OCI-LY3 (cell line): ENCODE results near the gene CREBBP.

Experiments used
- H2AFZ ChIP-seq: fragments of 200-600, 300-600 bp; shearing (Covaris generic); 2 replicates; pipeline ENCODE4 v1.6.0; 2014; ENCODE audit warnings: antibody characterized with exemption, low read depth, low read length
- H3K27ac ChIP-seq: fragments of 200-600, 300-600 bp; sonication (generic); 2 replicates; pipeline ENCODE4 v1.5.1; 2014; ENCODE audit warnings: mild to moderate bottlenecking, low read length, moderate library complexity, mixed read lengths
- H3K27me3 ChIP-seq: fragments of 200-600, 300-600 bp; sonication (generic); 2 replicates; pipeline ENCODE4 v1.6.1; 2014; ENCODE audit warnings: low read depth, low read length, mixed read lengths
- H3K36me3 ChIP-seq: fragments of 200-600, 300-600 bp; sonication (generic); replicated peaks from 2 replicates; pipeline ENCODE3; 2014; ENCODE audit warnings: low read depth, low read length, mixed read lengths
- H3K4me1 ChIP-seq: fragments of 300-600, 200-600 bp; sonication (generic); 2 replicates; pipeline ENCODE4 v1.6.1; 2014; ENCODE audit warnings: low read length, mixed read lengths
- H3K4me2 ChIP-seq: fragments of 200-600, 300-600 bp; sonication (generic); 2 replicates; pipeline ENCODE4 v1.6.1; 2014; ENCODE audit warnings: low read length, mixed read lengths
- H3K4me3 ChIP-seq: fragments of 300-600, 200-600 bp; sonication (generic); 2 replicates; pipeline ENCODE4 v1.5.1; 2014; ENCODE audit warnings: antibody characterized with exemption, mild to moderate bottlenecking, low read length, moderate library complexity
- H3K79me2 ChIP-seq: fragments of 300-600, 200-600 bp; shearing (Covaris generic); 2 replicates; pipeline ENCODE4 v1.6.1; 2014; ENCODE audit warnings: mild to moderate bottlenecking, low read length, mixed read lengths
- H3K9ac ChIP-seq: fragments of 300-600, 200-600 bp; shearing (Covaris generic); 2 replicates; pipeline ENCODE4 v1.6.0; 2014; ENCODE audit warnings: mild to moderate bottlenecking, low read length, moderate library complexity
- H3K9me3 ChIP-seq: fragments of 200-600, 300-600 bp; shearing (Covaris generic); 2 replicates; pipeline ENCODE4 v1.6.1; 2014; ENCODE audit warnings: low read length, mixed read lengths; ENCODE audit not compliant: insufficient read depth
- H4K20me1 ChIP-seq: fragments of 200-600, 300-600 bp; sonication (generic); 2 replicates; pipeline ENCODE4 v1.6.1; 2016; ENCODE audit warnings: low read length, mixed read lengths; ENCODE audit not compliant: insufficient read depth
- EZH2phosphoT487 ChIP-seq: fragments of 200-600 bp; shearing (Covaris generic); IDR thresholded peaks from 2 replicates; pipeline ENCODE4 v1.6.1; 2018; ENCODE audit warnings: antibody characterized with exemption, mixed run types, low read depth
- TF ChIP-seq, protein P1 (sequence below): fragments of 200-600, 300-600 bp; sonication (generic); IDR thresholded peaks from 2 replicates; pipeline ENCODE4 v1.5.1; 2014; ENCODE audit warnings: antibody characterized with exemption, low read length, low read depth

Gene CREBBP

DNA sequence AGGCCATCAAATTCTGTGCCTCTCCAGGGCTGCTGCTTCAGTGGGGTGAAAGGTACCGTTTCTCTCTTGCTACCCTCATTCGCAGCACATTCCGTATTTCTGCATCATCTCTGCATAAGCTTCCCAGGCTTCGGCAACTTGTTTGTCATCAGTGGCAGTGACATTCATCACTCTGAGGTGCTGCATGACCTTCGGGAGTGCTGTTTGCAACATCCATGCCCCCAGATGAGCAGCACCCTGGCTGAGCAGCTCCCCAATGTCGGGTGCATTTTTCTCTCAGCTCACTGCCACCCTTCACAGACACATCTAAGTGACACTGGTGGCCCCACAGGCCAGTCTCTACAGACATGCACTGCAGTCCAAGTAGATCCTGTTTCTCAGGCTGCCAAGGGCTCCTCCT lies 3.8 kb downstream of the CREBBP start:
- H3K4me1 ChIP-seq, result peaks cover 17% of the 10 kb centered on the region
- peaks cover 81% of the 10 kb centered on the region for H4K20me1 ChIP-seq
- no peak overlapping the region for H3K27ac ChIP-seq
- H3K4me2 ChIP-seq, result no peak overlapping the region
- H2AFZ ChIP-seq, result no peak overlapping the region
- H3K36me3 ChIP-seq, result peaks cover 18% of the 10 kb centered on the region
- no peaks in the 10 kb centered on the region for H3K27me3 ChIP-seq
- TF ChIP-seq, protein P1, sequence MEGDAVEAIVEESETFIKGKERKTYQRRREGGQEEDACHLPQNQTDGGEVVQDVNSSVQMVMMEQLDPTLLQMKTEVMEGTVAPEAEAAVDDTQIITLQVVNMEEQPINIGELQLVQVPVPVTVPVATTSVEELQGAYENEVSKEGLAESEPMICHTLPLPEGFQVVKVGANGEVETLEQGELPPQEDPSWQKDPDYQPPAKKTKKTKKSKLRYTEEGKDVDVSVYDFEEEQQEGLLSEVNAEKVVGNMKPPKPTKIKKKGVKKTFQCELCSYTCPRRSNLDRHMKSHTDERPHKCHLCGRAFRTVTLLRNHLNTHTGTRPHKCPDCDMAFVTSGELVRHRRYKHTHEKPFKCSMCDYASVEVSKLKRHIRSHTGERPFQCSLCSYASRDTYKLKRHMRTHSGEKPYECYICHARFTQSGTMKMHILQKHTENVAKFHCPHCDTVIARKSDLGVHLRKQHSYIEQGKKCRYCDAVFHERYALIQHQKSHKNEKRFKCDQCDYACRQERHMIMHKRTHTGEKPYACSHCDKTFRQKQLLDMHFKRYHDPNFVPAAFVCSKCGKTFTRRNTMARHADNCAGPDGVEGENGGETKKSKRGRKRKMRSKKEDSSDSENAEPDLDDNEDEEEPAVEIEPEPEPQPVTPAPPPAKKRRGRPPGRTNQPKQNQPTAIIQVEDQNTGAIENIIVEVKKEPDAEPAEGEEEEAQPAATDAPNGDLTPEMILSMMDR, result no peak
- no peak for TF ChIP-seq EZH2phosphoT487
- no peaks in the 10 kb centered on the region for H3K9me3 ChIP-seq
- no peak overlapping the region for H3K9ac ChIP-seq
- H3K79me2 ChIP-seq, result peaks cover 81% of the 10 kb centered on the region
- H3K4me3 ChIP-seq, result no peak overlapping the region

DNA sequence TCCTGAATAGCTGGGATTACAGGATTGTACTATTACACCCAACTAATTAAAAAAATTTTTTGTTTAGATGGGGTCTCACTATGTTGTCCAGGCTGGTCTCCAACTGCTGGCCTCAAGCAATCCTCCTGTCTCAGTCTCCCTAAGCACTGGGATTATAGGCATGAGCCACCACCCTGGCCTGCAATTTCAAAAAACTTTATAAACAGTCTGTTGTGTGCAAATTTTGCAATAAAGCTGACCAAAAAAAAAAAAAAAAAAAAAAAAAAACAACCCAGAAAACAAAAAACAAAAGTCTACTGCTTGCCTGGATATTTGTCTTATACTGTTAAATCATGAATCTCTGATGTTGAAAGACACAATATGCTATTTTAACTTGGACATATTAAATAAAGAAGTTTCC lies 4.4 kb downstream of the CREBBP start:
- TF ChIP-seq, protein P1, result no peak
- no peak for TF ChIP-seq EZH2phosphoT487
- Histone ChIP-seq H3K27me3 (no peaks in the 10 kb centered on the region), H3K4me3 (no peak overlapping the region), H3K9me3 (no peaks in the 10 kb centered on the region), H2AFZ (no peak overlapping the region), H4K20me1 (peaks cover 86% of the 10 kb centered on the region), H3K79me2 (peaks cover 87% of the 10 kb centered on the region), H3K4me1 (peaks cover 14% of the 10 kb centered on the region), H3K27ac (no peak overlapping the region), H3K36me3 (peaks cover 18% of the 10 kb centered on the region), H3K9ac (no peak overlapping the region), H3K4me2 (no peak overlapping the region)

DNA sequence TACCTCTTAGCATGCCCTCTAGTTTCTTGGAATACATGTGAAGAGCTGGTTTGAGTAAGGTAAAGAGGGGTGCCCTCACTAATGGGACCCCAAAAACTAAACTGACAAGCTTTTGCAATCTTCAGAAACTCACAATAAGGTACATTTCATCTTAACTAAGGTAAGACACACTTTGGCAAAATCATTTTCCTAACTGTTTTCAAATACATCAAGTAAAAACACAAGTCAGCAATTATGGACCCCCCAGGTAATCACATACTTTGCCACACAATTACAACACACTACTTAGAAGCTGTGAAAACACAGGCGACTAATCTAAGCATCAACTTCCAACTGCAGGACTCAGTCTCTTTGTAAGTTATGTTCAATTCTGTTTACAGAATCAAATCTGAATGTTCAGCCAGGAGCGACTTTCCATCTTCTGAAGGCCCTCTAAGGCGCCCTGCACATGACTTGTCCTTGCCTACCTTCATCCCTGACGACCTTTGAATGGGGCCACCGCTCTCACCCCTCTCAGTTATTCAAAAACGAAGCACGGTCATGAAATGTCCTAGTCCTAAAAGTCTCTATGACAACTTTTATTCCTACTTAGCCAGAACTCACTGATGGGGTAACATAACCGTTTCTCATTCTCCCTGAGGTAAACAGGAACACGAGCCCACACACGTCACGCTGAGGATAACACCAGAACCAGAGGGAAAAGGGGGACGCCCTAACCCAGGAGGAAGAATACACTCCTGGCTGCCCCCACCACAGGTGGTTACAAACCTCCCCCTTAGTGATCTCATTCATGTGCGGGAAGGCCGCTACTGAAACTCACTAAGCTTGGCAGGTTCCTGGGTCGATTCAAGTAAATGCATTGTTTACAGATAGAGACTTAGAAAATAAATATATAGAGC lies 5.5 kb downstream of the CREBBP start:
- peaks cover 13% of the 10 kb centered on the region for H3K4me1 ChIP-seq
- H3K4me2 ChIP-seq, result no peak overlapping the region
- H4K20me1 ChIP-seq, result peaks cover 97% of the 10 kb centered on the region
- no peak overlapping the region for H3K27ac ChIP-seq
- no peaks in the 10 kb centered on the region for H3K9me3 ChIP-seq
- no peak overlapping the region for H2AFZ ChIP-seq
- H3K79me2 ChIP-seq, result peaks cover 98% of the 10 kb centered on the region
- no peak for TF ChIP-seq EZH2phosphoT487
- TF ChIP-seq, protein P1, result no peak
- H3K27me3 ChIP-seq, result no peaks in the 10 kb centered on the region
- no peak overlapping the region for H3K4me3 ChIP-seq
- peaks cover 18% of the 10 kb centered on the region for H3K36me3 ChIP-seq
- no peak overlapping the region for H3K9ac ChIP-seq

DNA sequence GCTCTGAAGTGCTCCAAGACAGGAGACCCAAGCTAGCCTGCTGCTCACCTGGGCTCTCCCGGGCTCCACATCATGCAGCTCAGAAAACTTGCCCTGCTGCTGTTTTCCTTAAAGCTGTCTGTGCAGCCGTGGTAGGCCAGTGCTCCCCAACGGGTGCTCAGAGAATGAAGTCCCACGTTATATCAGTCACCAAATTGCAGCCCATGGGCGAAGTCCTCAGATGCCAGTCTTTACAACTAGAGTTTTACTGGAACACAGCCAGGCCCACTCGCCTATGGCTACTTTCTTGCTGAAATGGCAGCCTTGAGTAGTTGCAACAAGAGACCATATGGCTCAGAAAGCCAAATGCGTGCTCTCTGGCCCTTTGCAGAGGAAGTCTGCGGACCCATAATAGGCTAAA lies 6.3 kb downstream of the CREBBP start:
- Histone ChIP-seq H3K36me3 (peaks cover 18% of the 10 kb centered on the region), H3K27ac (no peak overlapping the region), H3K4me1 (peaks cover 13% of the 10 kb centered on the region), H3K79me2 (peaks cover 100% of the 10 kb centered on the region), H3K4me2 (no peak overlapping the region), H4K20me1 (peaks cover 100% of the 10 kb centered on the region), H3K9me3 (no peaks in the 10 kb centered on the region), H2AFZ (no peak overlapping the region), H3K4me3 (no peak overlapping the region), H3K27me3 (no peaks in the 10 kb centered on the region), H3K9ac (no peak overlapping the region)
- TF ChIP-seq, protein P1, result no peak
- no peak for TF ChIP-seq EZH2phosphoT487
